DND-41 (cell line): Measurements from ENCODE around the gene SPC24.

Experiments
- EZH2 ChIP-seq: IDR thresholded peaks from 3 replicates; pipeline ENCODE4 v1.6.1; 2012; ENCODE audit warnings: borderline replicate concordance, low read depth, mild to moderate bottlenecking, moderate library complexity, low read length, inconsistent platforms; ENCODE audit not compliant: severe bottlenecking
- TF ChIP-seq, protein P1 (sequence below): IDR thresholded peaks from 2 replicates; pipeline ENCODE4 v1.5.1; 2012; ENCODE audit warnings: borderline replicate concordance, low read length, moderate library complexity, mild to moderate bottlenecking; ENCODE audit not compliant: poor library complexity, severe bottlenecking; ENCODE audit errors: extremely low read depth

GRCh38 chr19:11199517-11199916 is 43.9 kb upstream of the SPC24 start:
- TF ChIP-seq, protein P1, sequence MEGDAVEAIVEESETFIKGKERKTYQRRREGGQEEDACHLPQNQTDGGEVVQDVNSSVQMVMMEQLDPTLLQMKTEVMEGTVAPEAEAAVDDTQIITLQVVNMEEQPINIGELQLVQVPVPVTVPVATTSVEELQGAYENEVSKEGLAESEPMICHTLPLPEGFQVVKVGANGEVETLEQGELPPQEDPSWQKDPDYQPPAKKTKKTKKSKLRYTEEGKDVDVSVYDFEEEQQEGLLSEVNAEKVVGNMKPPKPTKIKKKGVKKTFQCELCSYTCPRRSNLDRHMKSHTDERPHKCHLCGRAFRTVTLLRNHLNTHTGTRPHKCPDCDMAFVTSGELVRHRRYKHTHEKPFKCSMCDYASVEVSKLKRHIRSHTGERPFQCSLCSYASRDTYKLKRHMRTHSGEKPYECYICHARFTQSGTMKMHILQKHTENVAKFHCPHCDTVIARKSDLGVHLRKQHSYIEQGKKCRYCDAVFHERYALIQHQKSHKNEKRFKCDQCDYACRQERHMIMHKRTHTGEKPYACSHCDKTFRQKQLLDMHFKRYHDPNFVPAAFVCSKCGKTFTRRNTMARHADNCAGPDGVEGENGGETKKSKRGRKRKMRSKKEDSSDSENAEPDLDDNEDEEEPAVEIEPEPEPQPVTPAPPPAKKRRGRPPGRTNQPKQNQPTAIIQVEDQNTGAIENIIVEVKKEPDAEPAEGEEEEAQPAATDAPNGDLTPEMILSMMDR, result no peak
- TF ChIP-seq EZH2, result no peak
